WERI-Rb-1 (cell line): ENCODE results near the gene MED27.

ENCODE experiments used
- DNase-seq: peaks from one replicate; pipeline ENCODE4 v3.0.0-alpha.2; 2020
- H3K27ac ChIP-seq: fragments of 250-450 bp; sonication (Bioruptor Pico); 2 replicates; pipeline ENCODE4 v1.5.1; 2020; ENCODE audit warnings: mild to moderate bottlenecking, moderate library complexity
- H3K27me3 ChIP-seq: fragments of 250-450 bp; sonication (Bioruptor Pico); 2 replicates; pipeline ENCODE4 v1.5.1; 2021; ENCODE audit warnings: mild to moderate bottlenecking, low read depth, moderate library complexity; ENCODE audit not compliant: insufficient read depth, severe bottlenecking
- H3K36me3 ChIP-seq: fragments of 250-450 bp; sonication (Bioruptor Pico); 2 replicates; pipeline ENCODE4 v1.5.1; 2020; ENCODE audit warnings: mild to moderate bottlenecking, moderate library complexity
- H3K4me3 ChIP-seq: 2 replicates; pipeline ENCODE4 v1.5.1; 2011; ENCODE audit warnings: low read depth, mild to moderate bottlenecking, control low read depth, low read length
- H3K9me3 ChIP-seq: fragments of 250-450 bp; sonication (Bioruptor Pico); 2 replicates; pipeline ENCODE4 v1.5.1; 2021; ENCODE audit warnings: mild to moderate bottlenecking, moderate library complexity; ENCODE audit not compliant: severe bottlenecking
- TF ChIP-seq, protein P1 (sequence below): IDR thresholded peaks from 2 replicates; pipeline ENCODE4 v1.5.1; 2011; ENCODE audit warnings: low read depth, mild to moderate bottlenecking, control low read depth, inconsistent platforms, low read length

Gene MED27

GRCh38 chr9:131827821-131828369, 251.8 kb downstream of the MED27 start:
- H3K36me3 ChIP-seq: no peaks in the 10 kb centered on the region
- H3K27ac ChIP-seq: no peak overlapping the region
- no peak overlapping the region for H3K4me3 ChIP-seq
- no peaks in the 10 kb centered on the region for H3K9me3 ChIP-seq
- TF ChIP-seq, protein P1, sequence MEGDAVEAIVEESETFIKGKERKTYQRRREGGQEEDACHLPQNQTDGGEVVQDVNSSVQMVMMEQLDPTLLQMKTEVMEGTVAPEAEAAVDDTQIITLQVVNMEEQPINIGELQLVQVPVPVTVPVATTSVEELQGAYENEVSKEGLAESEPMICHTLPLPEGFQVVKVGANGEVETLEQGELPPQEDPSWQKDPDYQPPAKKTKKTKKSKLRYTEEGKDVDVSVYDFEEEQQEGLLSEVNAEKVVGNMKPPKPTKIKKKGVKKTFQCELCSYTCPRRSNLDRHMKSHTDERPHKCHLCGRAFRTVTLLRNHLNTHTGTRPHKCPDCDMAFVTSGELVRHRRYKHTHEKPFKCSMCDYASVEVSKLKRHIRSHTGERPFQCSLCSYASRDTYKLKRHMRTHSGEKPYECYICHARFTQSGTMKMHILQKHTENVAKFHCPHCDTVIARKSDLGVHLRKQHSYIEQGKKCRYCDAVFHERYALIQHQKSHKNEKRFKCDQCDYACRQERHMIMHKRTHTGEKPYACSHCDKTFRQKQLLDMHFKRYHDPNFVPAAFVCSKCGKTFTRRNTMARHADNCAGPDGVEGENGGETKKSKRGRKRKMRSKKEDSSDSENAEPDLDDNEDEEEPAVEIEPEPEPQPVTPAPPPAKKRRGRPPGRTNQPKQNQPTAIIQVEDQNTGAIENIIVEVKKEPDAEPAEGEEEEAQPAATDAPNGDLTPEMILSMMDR: no peak
- no peak for DNase-seq
- H3K27me3 ChIP-seq: no peaks in the 10 kb centered on the region

GRCh38 chr9:131826966-131827525, 252.6 kb downstream of the MED27 start:
- Histone ChIP-seq H3K27ac (no peak overlapping the region), H3K9me3 (no peaks in the 10 kb centered on the region), H3K36me3 (no peaks in the 10 kb centered on the region), H3K4me3 (no peak overlapping the region), H3K27me3 (no peaks in the 10 kb centered on the region)
- no peak for DNase-seq
- TF ChIP-seq, protein P1: no peak

DNA sequence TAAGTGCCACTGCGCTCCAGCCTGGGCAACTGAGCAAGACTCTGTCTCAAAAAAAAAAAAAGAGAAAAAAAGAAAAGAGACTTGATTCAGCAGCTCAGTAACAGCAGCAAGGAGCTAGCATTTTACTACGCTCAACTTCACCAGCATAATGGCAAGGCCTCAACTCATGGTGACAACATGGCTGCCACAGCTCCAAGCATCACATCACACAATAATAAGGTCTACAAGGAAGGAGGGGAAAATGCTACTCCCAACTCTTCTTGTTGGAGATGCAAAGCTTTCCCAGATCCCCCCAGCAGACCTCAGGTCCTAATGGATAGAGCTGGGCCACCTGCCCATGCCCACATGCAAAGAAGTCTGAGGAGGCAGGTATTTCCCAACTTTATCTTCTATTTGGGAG, 253.6 kb downstream of the MED27 start:
- TF ChIP-seq, protein P1: no peak
- Histone ChIP-seq H3K27ac (no peak overlapping the region), H3K9me3 (no peaks in the 10 kb centered on the region), H3K36me3 (no peaks in the 10 kb centered on the region), H3K27me3 (no peaks in the 10 kb centered on the region), H3K4me3 (no peak overlapping the region)
- DNase-seq: no peak

DNA sequence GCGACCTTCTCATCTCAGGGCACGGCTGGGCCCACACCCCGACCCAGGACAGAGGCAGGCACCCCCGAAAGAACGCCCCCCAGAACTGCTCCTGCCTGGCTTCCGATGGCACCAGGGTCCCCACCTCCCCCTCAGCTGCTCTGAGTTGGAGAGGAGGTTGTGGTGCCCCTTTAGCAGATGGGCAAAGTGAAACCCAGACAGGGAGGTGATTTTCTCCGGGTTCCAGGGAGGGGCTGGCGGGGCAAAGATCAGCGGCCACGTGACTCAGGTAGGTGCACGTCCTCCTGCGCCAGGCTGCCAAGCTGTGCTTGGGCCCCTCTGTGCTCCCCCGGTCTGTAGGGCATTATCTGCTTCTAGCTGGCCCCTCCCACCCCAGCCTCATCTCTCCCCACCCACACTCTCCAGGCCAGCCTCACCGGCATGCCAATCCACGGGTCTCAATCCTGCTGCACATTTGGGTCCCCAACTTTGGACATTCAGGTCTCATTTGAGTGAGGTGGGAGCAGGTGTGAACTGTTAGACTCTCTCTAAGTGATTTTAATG, 254.6 kb downstream of the MED27 start:
- DNase-seq: no peak
- no peaks in the 10 kb centered on the region for H3K27me3 ChIP-seq
- no peak overlapping the region for H3K4me3 ChIP-seq
- H3K27ac ChIP-seq: no peak overlapping the region
- no peaks in the 10 kb centered on the region for H3K36me3 ChIP-seq
- H3K9me3 ChIP-seq: no peaks in the 10 kb centered on the region
- TF ChIP-seq, protein P1: no peak

DNA sequence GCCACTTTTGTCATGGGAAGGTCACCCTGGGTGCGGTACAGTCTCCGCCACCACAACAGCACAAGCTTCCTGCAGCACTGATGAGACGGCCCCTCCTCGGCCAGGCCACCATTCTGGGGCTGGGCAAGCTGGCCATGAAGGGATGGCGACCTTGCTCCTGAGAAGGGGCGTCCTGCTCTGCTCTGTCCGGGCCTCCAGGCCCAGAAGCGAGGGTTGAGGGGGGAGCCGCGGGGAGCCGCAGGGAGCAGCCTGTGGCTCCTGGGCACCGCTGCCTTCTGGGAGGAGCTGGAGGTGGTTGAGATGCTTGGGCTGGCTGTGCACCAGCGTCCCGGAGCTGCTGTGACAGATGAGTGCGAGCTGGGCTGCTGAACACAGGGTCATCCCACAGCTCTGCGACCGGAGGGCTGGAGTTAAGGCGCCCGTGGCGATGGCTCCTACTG, 255.5 kb downstream of the MED27 start:
- no peak overlapping the region for H3K27ac ChIP-seq
- no peaks in the 10 kb centered on the region for H3K27me3 ChIP-seq
- TF ChIP-seq, protein P1: no peak

More for the DNA sequence above, 255.5 kb downstream of the MED27 start:
- DNase-seq: no peak
- Histone ChIP-seq H3K9me3 (no peaks in the 10 kb centered on the region), H3K36me3 (no peaks in the 10 kb centered on the region), H3K4me3 (no peak overlapping the region)
